RPMI7951 (cell line): ENCODE results near the gene WDR59. TPM values are rescaled to one million over a fixed set of nuclear protein-coding genes. Genes with fewer than 3 reads are reported as not detected.

Experiments used
- DNase-seq: peaks from one replicate; pipeline ENCODE4 v3.0.0-alpha.2; 2012; ENCODE audit warnings: low read depth
- total RNA-seq: library from RNA; depleted of rRNA; stranded (reverse); fragments of >200 nt; shearing (Covaris generic); gene quantifications from 2 replicates; pipeline ENCODE4 v1.2.3, GENCODE V29; 2014

Gene WDR59
- total RNA-seq, 1 experiment from 2014 or later: 10.1 TPM

DNA sequence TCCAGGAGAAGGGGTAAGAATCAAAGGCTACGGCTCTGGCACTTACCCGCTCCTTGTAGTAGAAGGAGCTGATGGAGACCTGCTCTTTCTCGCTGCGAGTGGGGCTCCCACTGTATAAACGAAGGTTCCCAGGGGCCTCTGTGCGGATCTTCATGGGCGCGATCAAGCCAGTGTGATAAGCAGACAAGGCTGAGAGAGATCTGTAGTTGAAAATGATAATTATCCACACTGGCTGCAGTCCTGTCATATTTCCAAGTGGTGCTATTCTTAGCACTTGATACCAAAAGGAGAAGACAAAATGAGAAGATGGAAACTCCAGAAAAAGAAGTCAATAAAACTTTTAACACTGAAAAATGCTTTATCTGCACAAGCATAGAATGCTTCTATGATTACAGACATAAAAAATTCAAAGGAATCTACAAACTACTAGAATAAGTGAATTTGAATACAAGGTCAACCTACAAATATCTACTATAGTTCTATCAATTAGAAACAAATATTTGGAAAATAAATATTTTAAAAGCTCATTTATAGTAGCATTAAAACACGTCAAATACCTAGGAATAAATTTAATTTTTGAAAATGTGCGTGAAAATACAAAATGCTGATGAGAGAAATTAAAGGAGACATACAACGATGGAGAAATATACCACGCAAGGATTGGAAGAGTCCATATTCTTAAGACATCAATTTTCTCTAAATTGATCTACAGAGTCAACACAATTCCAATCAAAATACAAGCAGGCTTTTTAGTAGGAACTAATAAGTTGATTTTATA lies 80.8 kb downstream of the WDR59 start:
- DNase-seq: no peak

DNA sequence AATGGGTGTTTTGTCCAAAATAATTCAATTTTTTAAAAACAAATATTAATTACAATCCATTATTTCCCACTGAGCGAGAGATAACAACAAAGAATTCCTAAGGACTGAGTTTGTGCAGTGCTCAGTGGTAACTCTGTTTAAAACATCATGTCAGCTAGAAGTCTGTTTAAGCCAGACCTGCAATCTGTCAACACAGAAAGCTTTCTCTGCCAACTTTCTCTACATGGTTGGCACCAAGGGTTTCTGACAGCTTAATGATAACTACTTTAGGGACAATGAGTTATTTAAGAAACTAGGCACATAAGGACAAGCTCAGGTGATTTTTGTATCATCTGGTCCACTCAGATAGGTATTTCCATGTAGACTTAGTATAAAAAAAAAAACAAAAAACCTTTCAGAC lies 81.8 kb downstream of the WDR59 start:
- DNase-seq: no peak

DNA sequence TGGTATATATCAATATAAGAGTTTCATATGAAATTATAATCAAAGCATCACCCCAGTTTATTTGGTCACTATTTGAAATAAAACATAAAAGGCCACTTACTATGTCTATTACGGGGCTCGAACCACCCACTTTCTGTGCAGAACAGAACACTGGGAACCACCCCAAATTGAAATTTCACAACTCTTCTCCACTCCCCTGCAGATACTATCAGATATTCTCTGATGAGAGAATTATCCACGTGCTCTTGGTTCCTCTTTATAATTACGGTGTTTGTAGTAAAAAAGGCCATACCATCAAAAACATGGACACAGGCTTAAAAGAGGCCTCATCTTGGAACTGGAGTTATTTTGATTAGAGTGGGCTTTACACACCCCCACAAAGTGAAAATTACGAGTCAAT lies 82.8 kb downstream of the WDR59 start:
- no peak for DNase-seq

DNA sequence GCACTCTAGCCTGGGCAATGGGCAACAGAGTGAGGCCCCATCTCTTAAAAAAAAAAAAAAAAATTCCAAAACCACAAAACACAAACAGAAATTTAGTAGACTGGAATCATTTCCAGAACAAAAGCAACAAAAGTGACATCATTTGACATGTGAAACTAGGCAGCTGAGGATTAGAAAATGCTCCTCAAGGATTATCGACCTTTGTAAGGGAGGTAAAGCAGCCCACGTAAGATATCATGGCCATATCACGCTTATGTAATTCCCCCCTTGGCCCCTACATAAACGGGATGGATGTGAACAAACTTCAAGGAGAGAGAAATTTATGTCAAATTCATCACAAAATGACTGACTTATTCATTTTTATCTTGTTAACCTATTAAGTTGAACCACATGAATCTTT lies 83.3 kb downstream of the WDR59 start:
- DNase-seq: no peak

DNA sequence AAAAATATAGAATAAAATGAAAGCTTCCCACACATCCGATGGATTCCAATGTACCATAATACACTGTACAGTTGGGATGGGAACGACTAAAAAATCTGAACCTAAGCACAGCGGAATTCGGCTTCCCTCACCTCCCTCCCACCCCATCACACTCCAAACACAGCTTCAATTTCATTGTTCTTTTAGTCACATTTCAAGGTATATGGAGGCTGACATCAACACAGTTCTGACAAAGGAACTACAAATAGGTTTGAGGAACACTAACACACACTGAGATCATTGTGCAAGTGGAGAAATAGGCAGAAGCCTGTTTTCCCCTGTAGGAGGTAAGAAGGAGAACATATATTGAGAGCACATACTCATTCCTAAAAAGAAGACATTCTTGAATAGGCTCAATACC lies 85.1 kb downstream of the WDR59 start:
- no peak for DNase-seq

- DNase-seq: no peak
These were observed 86.3 kb downstream of the WDR59 start for GRCh38 chr16:74898659-74899058.

DNA sequence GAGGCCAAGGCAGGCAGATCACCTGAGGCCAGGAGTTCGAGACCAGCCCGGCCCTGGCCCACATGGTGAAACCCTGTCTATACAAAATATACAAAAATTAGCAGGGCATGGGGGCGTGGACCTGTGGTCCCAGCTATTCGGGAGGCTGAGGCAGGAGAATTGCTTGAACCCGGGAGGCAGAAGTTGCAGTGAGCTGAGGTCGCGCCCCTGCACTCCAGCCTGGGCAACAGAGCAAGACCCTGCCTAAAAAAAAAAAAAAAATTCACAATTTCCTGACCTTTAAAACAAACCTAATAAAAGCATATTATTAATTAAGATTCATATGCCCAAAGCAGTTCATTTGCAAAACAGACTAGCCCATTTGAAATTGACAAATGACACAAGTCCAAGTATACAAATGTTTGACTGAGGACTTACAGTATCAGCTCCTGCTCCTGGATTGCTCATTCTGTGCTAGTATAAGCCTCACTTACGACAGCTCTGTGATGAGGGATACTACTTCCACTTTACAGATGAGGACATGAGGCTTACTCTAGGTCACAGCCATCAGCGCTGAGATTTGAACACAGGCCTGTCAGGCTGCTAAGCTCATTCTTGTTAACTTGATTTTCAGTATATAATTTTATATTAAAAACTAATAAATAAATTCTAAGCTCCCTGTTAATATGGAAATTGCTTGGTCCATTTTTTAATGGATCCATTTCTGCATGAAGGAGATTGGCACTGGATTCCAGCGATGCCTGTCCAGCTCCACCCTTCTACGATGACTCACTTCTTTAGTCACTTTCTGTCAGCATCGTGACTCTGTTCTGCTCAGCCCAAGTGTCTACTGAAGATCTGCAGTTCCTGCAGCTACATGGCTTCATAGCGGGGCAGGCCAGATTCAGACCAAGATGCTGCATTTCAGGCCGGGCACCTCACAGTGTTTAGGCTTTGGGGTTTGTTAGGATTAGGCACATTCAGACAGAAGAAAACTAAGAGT lies 88.2 kb downstream of the WDR59 start:
- DNase-seq: peak; percentile 73

DNA sequence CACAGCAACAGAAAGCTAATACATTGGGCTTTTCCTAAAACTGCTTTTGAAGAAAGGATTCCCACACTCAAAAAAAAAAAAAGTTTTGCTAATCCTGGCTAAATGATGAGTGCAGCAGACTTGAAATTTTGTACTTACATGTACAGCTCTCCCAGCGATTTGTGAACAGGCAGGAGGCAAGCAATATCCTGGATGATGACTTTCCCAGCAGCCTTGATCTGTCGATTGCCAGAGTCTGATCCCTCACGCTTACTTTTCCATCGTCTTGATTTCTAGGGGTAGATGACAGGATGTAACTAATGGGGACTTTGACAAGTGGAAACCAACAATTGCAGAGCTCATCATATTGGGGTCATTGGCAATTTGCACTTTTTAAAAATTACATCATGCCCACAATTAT lies 91.4 kb downstream of the WDR59 start:
- no peak for DNase-seq

DNA sequence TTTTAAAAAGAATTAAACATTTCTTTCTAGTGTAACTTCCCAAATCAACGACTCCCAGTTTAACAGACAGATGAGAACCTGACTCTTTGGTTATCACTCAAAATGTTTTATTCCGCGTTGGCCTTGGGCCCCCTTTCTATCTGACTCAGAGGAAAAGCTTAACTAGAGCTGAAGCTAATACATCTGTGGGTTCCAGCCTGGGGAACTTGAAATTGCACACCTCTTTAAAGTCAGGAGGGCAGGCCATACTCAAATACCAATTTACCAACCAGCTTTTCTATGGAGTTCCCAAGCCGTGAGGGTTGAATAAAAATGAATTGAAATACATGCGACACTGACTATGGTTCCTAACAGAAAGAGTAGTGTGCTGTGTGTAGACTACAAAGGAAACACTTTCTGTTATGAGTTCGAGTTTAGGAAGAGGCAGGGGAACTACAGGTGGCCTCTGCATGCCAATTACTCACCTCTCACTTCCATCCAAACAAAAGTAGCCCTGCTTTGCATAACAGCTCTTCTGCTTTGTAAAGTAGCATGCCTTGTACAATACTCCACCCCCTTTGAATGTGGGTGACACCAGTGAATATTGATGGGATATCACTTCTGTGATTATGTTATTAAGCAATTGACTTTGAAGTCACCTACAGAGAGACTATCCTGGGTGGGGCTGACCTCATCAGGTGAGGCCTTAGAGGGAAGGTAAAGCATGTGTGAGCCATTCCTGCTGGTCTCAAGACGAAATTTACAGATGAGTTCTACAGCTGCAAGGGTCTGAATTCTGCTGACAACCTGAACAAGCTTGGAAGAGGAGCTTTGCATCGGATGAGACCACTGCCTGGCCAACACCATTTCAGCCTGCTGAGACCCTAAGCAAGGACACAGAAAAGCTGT lies 92.1 kb downstream of the WDR59 start:
- no peak for DNase-seq

DNA sequence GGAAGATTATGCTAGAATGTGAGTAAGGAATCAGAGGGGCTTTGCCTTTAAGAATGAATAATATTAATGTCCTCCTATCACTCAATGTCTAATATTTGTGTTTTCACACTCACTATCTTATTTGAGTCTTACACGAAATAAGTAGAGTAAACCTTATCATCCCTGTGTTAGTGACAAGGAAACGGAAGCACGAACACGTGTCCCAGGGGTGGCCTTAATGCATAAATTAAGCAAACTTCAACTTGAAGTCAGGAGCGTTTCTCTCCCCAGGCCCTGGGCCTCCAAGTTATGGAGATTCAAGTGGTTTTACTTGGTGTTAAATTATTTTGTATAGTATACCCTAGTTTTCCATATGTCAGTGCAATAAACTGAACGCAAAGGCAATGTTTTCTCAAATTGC lies 96.0 kb downstream of the WDR59 start:
- DNase-seq: no peak

GRCh38 chr16:74888232-74888862 lies 96.6 kb downstream of the WDR59 start:
- no peak for DNase-seq

DNA sequence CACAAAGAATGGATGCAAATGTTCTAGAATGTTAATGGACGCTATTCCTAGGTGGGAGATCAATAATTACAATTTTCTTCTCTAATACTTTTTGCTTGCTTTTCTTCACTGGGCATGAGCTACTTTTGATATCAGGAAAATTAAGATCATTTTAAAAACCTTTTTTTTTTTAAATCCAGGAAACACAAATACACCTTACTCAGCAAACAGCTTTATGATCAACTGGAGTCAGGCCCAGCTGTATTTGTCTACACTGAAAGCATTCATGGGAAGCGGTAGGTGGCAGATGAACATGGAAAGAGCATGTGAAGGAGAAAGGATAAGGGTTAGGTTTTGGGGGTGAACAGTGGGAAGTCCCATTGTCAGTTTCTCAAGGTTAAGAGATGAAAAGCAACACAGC lies 97.8 kb downstream of the WDR59 start:
- DNase-seq: no peak

DNA sequence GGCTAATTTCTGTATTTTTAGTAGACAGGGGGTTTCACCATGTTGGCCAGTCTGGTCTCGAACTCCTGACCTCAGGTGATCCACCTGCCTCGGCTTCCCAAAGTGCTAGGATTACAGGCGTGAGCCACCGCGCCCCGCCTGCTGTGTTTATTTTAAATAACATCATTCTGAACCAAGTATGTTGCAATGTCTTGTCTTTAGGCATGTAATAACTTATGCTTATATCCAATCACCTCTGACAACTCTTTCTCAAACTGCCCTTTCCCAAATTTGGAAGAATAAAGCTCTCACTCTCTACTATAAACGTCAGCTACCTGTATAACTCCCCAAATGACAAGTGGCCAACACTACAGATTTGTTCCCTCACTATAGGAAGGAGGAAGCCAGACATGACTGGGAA lies 107.2 kb downstream of the WDR59 start:
- no peak for DNase-seq

- no peak for DNase-seq
These were observed 109.9 kb downstream of the WDR59 start for GRCh38 chr16:74874912-74875546.

DNA sequence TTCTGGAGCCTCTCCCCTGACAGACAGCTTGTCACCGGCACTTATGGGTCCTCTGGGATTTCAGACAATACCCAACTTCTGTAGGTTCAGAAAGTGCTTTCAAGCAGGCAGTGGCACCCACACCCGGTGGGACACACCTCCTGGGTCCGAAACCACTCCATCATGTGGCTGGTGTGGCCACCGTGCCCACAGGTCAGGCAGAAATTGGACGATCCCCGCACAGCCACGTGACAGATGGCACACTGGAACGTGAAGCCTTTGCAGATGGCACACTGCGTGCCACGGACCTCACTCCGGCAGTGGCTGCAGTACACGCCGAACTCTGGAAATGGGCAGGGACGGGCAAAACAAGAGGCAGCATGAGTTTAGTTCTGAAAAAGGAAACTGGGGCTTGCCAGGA lies 110.8 kb downstream of the WDR59 start:
- DNase-seq: no peak

DNA sequence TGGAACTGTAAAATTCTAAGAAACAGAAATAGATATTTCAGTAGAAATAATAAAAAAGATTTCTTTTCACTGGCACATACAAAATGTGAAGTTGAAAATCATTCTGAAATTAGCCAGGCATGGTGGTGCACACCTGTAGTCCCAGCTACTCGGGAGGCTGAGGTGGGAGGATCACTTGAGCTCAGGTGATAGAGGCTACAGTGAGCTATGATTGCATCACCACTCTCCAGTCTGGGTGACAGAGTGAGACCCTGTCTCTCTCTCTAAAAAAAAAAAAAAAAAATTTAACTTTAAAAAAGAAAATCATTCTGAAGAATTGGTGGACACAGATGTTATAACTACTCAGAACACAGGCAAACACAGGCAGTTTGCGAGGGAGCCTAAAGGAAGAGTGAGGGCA lies 112.6 kb downstream of the WDR59 start:
- DNase-seq: no peak

GRCh38 chr16:74871608-74872007 lies 113.3 kb downstream of the WDR59 start:
- DNase-seq: no peak

GRCh38 chr16:74868501-74868900 lies 116.4 kb downstream of the WDR59 start:
- no peak for DNase-seq

DNA sequence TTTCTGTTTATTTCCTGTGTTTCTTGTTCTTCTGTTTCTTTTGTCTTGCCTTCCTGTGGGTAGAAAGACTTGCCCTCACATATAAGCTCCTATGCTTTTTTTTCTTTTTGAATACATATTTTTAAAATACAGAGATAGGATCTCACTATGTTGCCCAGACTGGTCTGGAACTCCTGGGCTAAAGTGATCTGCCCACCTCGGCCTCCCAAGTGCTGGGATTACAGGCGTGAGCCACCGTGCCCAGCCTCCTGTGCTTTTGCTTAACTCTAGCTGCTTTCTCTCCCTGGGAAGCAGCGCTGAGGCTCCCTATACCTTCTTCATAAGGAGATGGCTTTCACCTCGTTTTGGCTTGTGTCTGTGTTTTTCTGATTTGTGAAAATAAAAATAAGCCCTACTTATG lies 116.9 kb downstream of the WDR59 start:
- no peak for DNase-seq

DNA sequence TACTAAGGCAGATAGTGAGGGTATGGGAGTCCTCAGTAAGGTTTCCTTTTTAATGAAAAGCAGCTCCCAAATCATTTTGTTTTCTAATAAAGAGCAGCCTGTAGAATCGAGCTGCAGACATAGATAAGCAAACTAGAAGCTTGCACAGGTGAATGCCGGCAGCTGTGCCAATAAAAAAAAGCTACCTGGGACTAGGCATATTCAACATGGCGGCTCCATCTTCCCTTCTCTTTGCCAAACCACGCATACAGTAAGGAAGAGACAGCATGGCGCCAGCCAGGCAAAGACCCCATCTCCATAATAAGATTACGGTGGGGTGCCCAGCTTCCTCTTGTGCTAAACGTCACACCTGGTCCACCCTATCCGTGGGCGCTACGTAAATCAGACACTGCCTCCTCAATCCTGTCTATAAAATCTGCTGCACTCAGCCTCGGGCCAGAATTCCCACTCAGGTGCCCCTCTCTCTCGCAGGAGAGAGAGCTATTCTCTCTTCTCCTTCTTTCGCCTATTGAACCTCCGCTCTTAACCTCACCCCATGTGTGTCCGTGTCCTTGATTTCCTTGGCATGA lies 117.6 kb downstream of the WDR59 start:
- no peak for DNase-seq
